ENCODE results near the gene CD72.

GRCh38 chr9:35646153-35646532 is 27.9 kb upstream of the CD72 start:
- TF ChIP-seq ZBTB20 (tag by site-specific recombination; IDR thresholded peaks at IDR 0.05) (no peak), ZNF660 (tag by site-specific recombination; IDR thresholded peaks at IDR 0.05) (no peak), ZNF174 (tag by site-specific recombination; IDR thresholded peaks at IDR 0.05) (no peak), ZBTB8A (tag by site-specific recombination; IDR thresholded peaks at IDR 0.05) (no peak), CTCF (tag by site-specific recombination; IDR thresholded peaks at IDR 0.05) (no peak; the same call in 1 of the 2 replicates), EGR2 (tag by site-specific recombination; IDR thresholded peaks at IDR 0.05; ENCODE audit: low read depth) (no peak), WT1 (tag by site-specific recombination; IDR thresholded peaks at IDR 0.05) (no peak), PRDM6 (tag by site-specific recombination; IDR thresholded peaks at IDR 0.05) (no peak), MZF1 (tag by site-specific recombination; IDR thresholded peaks at IDR 0.05; ENCODE audit: borderline replicate concordance) (no peak), ZNF48 (tag by site-specific recombination; IDR thresholded peaks at IDR 0.05) (no peak), ZNF398 (tag by site-specific recombination; IDR thresholded peaks at IDR 0.05) (no peak), SP7 (tag by site-specific recombination; IDR thresholded peaks at IDR 0.05) (no peak)

All from HEK293 (cell line).